CD14-positive monocyte (primary cell): ENCODE data around the gene BIRC5. TPM values are rescaled to one million over a fixed set of nuclear protein-coding genes. Genes with fewer than 3 reads are reported as not detected.
A peak's percentile ranks its signal among the peaks of the same experiment; 100 is the strongest.
"Not testable (repeated sequence)": the region's sequence is repeated elsewhere in the genome, so short reads cannot be mapped to it uniquely, and the experiment has no call there.

ENCODE experiments used
- DNase-seq, 3 donors: peaks; one replicate each; pipeline ENCODE4 v3.0.0-alpha.2; 2011 to 2022
- H2AFZ ChIP-seq: 2 replicates; pipeline ENCODE4 v1.6.0; 2012; ENCODE audit warnings: mild to moderate bottlenecking, low read depth, low read length, inconsistent platforms; ENCODE audit not compliant: insufficient read depth, poor library complexity, severe bottlenecking
- H3K27ac ChIP-seq, 2 donors: 1 replicate in 1 of 2; 2 replicates in 1 of 2; pipeline ENCODE4 v1.5.1; 2012 to 2013; ENCODE audit warnings: low read length in 2 of 2, control low read depth in 1 of 2, inconsistent platforms in 1 of 2, low read depth in 1 of 2, mild to moderate bottlenecking in 1 of 2
- H3K27me3 ChIP-seq, 2 donors: one replicate each; pipeline versions ENCODE4 v1.6.0 to v1.6.1; 2011 to 2013; ENCODE audit warnings: low read length in 2 of 2; ENCODE audit not compliant: control insufficient read depth in 2 of 2, insufficient read depth in 2 of 2
- H3K36me3 ChIP-seq, 2 donors: replicated peaks in 1 of 2; 1 replicate in 1 of 2; 2 replicates in 1 of 2; pipeline versions ENCODE4 v1.5.1 to v1.6.1; 2012 to 2013; ENCODE audit warnings: low read length in 2 of 2, control low read depth in 1 of 2, inconsistent platforms in 1 of 2, mild to moderate bottlenecking in 1 of 2; ENCODE audit not compliant: insufficient read depth in 2 of 2, control insufficient read depth in 1 of 2
- H3K4me1 ChIP-seq, 2 donors: 1 replicate in 1 of 2; 2 replicates in 1 of 2; pipeline versions ENCODE4 v1.5.1 to v1.6.1; 2012 to 2013; ENCODE audit warnings: low read length in 2 of 2, control low read depth in 1 of 2, inconsistent platforms in 1 of 2, mild to moderate bottlenecking in 1 of 2, moderate library complexity in 1 of 2; ENCODE audit not compliant: insufficient read depth in 2 of 2, control insufficient read depth in 1 of 2
- H3K4me2 ChIP-seq: replicated peaks from 2 replicates; pipeline ENCODE3; 2012; ENCODE audit warnings: low read length, moderate library complexity, mild to moderate bottlenecking; ENCODE audit not compliant: poor library complexity, severe bottlenecking; ENCODE audit errors: extremely low read depth
- H3K4me3 ChIP-seq, 3 experiments: fragments of 200-600 bp in 1 of 3; sonication (generic) in 1 of 3; replicated peaks in 1 of 3; 1 replicate in 2 of 3; 2 replicates in 1 of 3; pipeline ENCODE4 v1.5.1; 2011 to 2013; ENCODE audit warnings: low read length in 3 of 3, mild to moderate bottlenecking in 3 of 3, control low read depth in 2 of 3, low read depth in 2 of 3, inconsistent platforms in 1 of 3, moderate library complexity in 1 of 3
- H3K79me2 ChIP-seq: 2 replicates; pipeline ENCODE4 v1.6.0; 2012; ENCODE audit warnings: mild to moderate bottlenecking, control low read depth, inconsistent platforms, low read length, moderate library complexity; ENCODE audit not compliant: insufficient read depth
- H3K9ac ChIP-seq: 2 replicates; pipeline ENCODE4 v1.6.0; 2017; ENCODE audit warnings: low read length, mild to moderate bottlenecking; ENCODE audit not compliant: insufficient read depth, poor library complexity, severe bottlenecking
- H3K9me3 ChIP-seq, 2 donors: replicated peaks in 1 of 2; 1 replicate in 1 of 2; 2 replicates in 1 of 2; pipeline versions ENCODE4 v1.5.1 to v1.6.1; 2012 to 2013; ENCODE audit warnings: low read length in 2 of 2, control low read depth in 1 of 2; ENCODE audit not compliant: control insufficient read depth in 1 of 2, insufficient read depth in 1 of 2
- H4K20me1 ChIP-seq: 2 replicates; pipeline ENCODE4 v1.6.0; 2012; ENCODE audit warnings: mild to moderate bottlenecking, low read length, control low read depth, moderate library complexity; ENCODE audit not compliant: insufficient read depth
- H3K27ac Mint-ChIP-seq, 7 donors: one replicate each; pipeline ENCODE4 v1.8.0; 2020; ENCODE audit warnings: mild to moderate bottlenecking in 7 of 7, mixed read lengths in 7 of 7, moderate library complexity in 6 of 7, inconsistent platforms in 2 of 7
- H3K27me3 Mint-ChIP-seq, 3 donors: one replicate each; pipeline ENCODE4 v1.8.0; 2021 to 2022; ENCODE audit warnings: low read depth in 3 of 3, mild to moderate bottlenecking in 3 of 3, mixed read lengths in 3 of 3, moderate library complexity in 3 of 3, inconsistent platforms in 1 of 3
- H3K36me3 Mint-ChIP-seq, 2 donors: one replicate each; pipeline ENCODE4 v1.8.0; 2020; ENCODE audit warnings: mixed read lengths in 2 of 2, inconsistent platforms in 1 of 2, mild to moderate bottlenecking in 1 of 2
- H3K4me1 Mint-ChIP-seq: one replicate; pipeline ENCODE4 v1.8.0; 2020; ENCODE audit warnings: mild to moderate bottlenecking, mixed read lengths
- H3K4me3 Mint-ChIP-seq, 2 donors: one replicate each; pipeline ENCODE4 v1.8.0; 2020; ENCODE audit warnings: mild to moderate bottlenecking in 2 of 2, mixed read lengths in 2 of 2, moderate library complexity in 1 of 2
- H3K9me3 Mint-ChIP-seq, 7 donors: one replicate each; pipeline ENCODE4 v1.8.0; 2020 to 2022; ENCODE audit warnings: mixed read lengths in 7 of 7, mild to moderate bottlenecking in 6 of 7, moderate library complexity in 6 of 7, inconsistent platforms in 2 of 7
- WGBS: methylation state at CpG from one replicate; pipeline ENCODE4 v1.1.5; 2013; ENCODE audit warnings: missing lambda C conversion rate; ENCODE audit not compliant: insufficient coverage; 5-methylcytosine and 5-hydroxymethylcytosine counted together
- intact Hi-C, 2 donors: fragments of 100-400 bp; cut with micrococcal nuclease; formaldehyde crosslinking; loops; one replicate each; pipeline versions ENCODE4 v1.15.0 to v1.15.1; 2023
- polyA plus RNA-seq, 3 donors: library from polyadenylated mRNA; depleted of rRNA in 1 of 3; unstranded in 2 of 3; stranded (reverse) in 1 of 3; fragments of 300-500 nt in 2 of 3; fragments of >200 nt in 1 of 3; fragmentation: Illumina TruSeq in 2 of 3; gene quantifications; 1 replicate in 2 of 3; 2 replicates in 1 of 3; pipeline ENCODE4 v1.2.3, GENCODE V29; 2012 to 2021
- TF ChIP-seq, protein P1 (sequence below): fragments of 200-600 bp; IDR thresholded peaks from one replicate; pipeline ENCODE4 v1.8.0; 2022; ENCODE audit warnings: antibody characterized with exemption, mild to moderate bottlenecking

Gene BIRC5
- polyA plus RNA-seq, 3 donors: 0.20 TPM; not detected in 2

DNA sequence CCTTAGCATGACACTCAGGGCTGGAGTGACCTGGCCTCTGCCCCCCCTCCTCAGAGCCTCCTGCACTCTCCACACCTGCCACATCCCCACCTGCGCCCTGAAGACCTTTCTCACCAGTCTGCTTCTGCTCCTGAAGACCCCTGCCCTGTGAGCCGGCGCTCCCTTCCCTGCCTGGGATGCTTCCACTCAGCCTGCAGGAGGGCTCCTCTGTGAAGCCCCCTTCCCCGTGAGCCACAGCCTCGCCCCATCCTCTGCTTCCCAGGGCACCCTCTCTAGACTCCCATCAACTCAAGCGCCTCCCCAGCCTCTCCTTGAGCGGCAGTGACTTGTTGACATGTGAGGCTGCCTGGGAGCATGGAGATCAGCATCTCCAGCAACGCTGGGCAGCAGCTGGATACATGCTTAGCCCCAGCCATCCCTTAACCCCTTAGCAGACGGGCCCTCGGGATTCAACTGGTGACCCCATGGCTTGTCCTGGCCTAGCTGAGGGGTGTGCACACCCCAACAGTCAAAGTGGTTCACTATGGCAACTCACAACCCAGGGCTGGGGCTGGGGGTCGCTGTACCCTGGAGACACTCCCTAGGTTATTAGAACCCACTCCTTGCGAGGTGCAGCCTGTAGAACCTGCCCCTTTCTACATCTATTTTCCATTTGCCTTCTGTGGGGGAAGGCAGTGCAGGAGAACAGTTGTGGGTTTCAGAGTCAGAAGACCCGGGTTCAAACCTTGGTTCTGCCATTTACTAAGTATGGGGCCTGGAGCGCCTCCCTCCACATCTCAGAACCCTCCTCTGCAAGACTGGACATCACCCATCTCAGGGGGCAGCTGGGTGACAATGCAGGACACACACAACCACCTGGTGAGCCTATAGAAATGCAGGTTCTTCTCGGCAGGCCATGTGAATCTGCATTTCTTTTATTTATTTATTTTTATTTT, 38.9 kb downstream of the BIRC5 start:
- H3K4me1 Mint-ChIP-seq: peaks cover 39% of the 10 kb centered on the region
- TF ChIP-seq, protein P1, sequence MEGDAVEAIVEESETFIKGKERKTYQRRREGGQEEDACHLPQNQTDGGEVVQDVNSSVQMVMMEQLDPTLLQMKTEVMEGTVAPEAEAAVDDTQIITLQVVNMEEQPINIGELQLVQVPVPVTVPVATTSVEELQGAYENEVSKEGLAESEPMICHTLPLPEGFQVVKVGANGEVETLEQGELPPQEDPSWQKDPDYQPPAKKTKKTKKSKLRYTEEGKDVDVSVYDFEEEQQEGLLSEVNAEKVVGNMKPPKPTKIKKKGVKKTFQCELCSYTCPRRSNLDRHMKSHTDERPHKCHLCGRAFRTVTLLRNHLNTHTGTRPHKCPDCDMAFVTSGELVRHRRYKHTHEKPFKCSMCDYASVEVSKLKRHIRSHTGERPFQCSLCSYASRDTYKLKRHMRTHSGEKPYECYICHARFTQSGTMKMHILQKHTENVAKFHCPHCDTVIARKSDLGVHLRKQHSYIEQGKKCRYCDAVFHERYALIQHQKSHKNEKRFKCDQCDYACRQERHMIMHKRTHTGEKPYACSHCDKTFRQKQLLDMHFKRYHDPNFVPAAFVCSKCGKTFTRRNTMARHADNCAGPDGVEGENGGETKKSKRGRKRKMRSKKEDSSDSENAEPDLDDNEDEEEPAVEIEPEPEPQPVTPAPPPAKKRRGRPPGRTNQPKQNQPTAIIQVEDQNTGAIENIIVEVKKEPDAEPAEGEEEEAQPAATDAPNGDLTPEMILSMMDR: no peak

DNA sequence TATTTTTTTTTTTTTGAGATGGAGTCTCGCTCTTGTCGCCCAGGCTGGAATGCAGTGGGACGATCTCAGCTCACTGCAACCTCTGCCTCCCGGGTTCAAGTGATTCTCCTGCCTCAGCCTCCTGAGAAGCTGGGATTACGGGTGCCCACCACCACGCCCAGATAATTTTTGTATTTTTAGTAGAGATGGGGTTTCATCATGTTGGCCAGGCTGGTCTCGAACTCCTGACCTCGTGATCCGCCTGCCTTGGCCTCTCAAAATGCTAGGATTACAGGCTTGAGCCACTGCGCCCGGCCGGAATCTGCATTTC, 39.5 kb downstream of the BIRC5 start:
- H3K36me3 Mint-ChIP-seq, H3K9me3 ChIP-seq, H3K9me3 Mint-ChIP-seq, H3K27ac ChIP-seq, DNase-seq, H3K27me3 ChIP-seq, H3K9ac ChIP-seq, H3K79me2 ChIP-seq, H4K20me1 ChIP-seq, H3K36me3 ChIP-seq: not testable (repeated sequence)
- Histone ChIP-seq H3K4me1 (peaks cover 44 to 56% of the 10 kb centered on the region in 2 donors), H3K4me3 (peak overlapping the region in 1 of 3 experiments; percentile 88), H2AFZ (peak overlapping the region; percentile 99), H3K4me2 (peak overlapping the region; percentile 94)
- H3K4me1 Mint-ChIP-seq: peaks cover 43% of the 10 kb centered on the region
- intact Hi-C loops: loop anchor here (5.0 kb wide), 3 partner anchors 41 to 454 kb away; partner anchors contain the start of gene BIRC5 (in 2 of the 2)
- WGBS: 95% methylated on average over 10 of the region's 12 CpGs
- H3K4me3 Mint-ChIP-seq: peak overlapping the region; percentile 68 to 86
- peak overlapping the region in 1 of 7 donors; percentile 41 for H3K27ac Mint-ChIP-seq
- peaks cover 7 to 10% (median 8%) of the 10 kb centered on the region in 3 donors for H3K27me3 Mint-ChIP-seq

More for the DNA sequence above, 38.9 kb downstream of the BIRC5 start:
- DNase-seq: no peak
- Histone ChIP-seq H3K4me2 (no peak overlapping the region), H3K79me2 (no peaks in the 10 kb centered on the region), H3K4me3 (no peak overlapping the region), H3K9me3 (no peaks in the 10 kb centered on the region), H3K27ac (no peak overlapping the region), H3K9ac (no peak overlapping the region), H4K20me1 (no peaks in the 10 kb centered on the region), H3K36me3 (no peaks in the 10 kb centered on the region), H3K27me3 (peaks cover 0 to 10% of the 10 kb centered on the region in 2 donors), H3K4me1 (peaks cover 38 to 49% of the 10 kb centered on the region in 2 donors), H2AFZ (no peak overlapping the region)
- no peaks in the 10 kb centered on the region for H3K36me3 Mint-ChIP-seq
- peak overlapping the region in 1 of 2 donors; percentile 49 for H3K4me3 Mint-ChIP-seq
- peaks cover 0 to 2% (median 0%) of the 10 kb centered on the region in 7 donors for H3K9me3 Mint-ChIP-seq
- intact Hi-C loops: loop anchor here (5.0 kb wide), 3 partner anchors 41 to 454 kb away; partner anchors contain the start of gene BIRC5 (in 2 of the 2)
- peaks cover 7 to 10% (median 8%) of the 10 kb centered on the region in 3 donors for H3K27me3 Mint-ChIP-seq
- WGBS: 91% methylated on average over 7 of the region's 15 CpGs
- H3K27ac Mint-ChIP-seq: peak overlapping the region in 2 of 7 donors; percentile 3 to 32
